Pancreas (tissue), 10 donors: ENCODE measurements around the gene VAMP8. TPM values are rescaled to one million over a fixed set of nuclear protein-coding genes. Genes with fewer than 3 reads are reported as not detected.

Source experiments
- ATAC-seq, 4 donors: fragments of 200-7000 bp; cut with Tn5 transposase; one replicate each; pipeline versions ENCODE4 v1.8.0 to v1.9.1; 2020; ENCODE audit warnings: mild to moderate bottlenecking in 4 of 4, moderate library complexity in 4 of 4
- DNase-seq, 6 donors: peaks; one replicate each; pipeline ENCODE4 v3.0.0-alpha.2; 2020
- FAIRE-seq: peaks from 2 replicates; lab custom pipeline; 2012; peaks lifted over from hg19 to GRCh38; lab: Jason Lieb, UNC
- H3K27ac ChIP-seq, 4 donors: fragments of 200-600 bp; sonication (generic); 1 replicate in 3 of 4; 2 replicates in 1 of 4; pipeline versions ENCODE4 v1.5.0 to v1.8.0; 2020
- H3K27me3 ChIP-seq, 4 donors: fragments of 200-600 bp; one replicate each; pipeline ENCODE4 v1.8.0; 2021
- H3K36me3 ChIP-seq, 3 donors: fragments of 200-600 bp; sonication (generic) in 1 of 3; one replicate each; pipeline versions ENCODE4 v1.5.0 to v1.8.0; 2020 to 2021
- H3K4me1 ChIP-seq, 3 donors: fragments of 200-600 bp; one replicate each; pipeline ENCODE4 v1.8.0; 2021
- H3K4me3 ChIP-seq, 4 donors: fragments of 200-600 bp; sonication (generic) in 2 of 4; one replicate each; pipeline versions ENCODE4 v1.5.0 to v1.8.0; 2020 to 2021
- H3K9me3 ChIP-seq, 4 donors: fragments of 200-600 bp; one replicate each; pipeline ENCODE4 v1.8.0; 2021
- CTCF ChIP-seq, 4 donors: fragments of 200-600 bp; sonication (generic) in 3 of 4; IDR thresholded peaks; one replicate each; pipeline versions ENCODE4 v1.5.0 to v1.8.0; 2021; ENCODE audit warnings: antibody characterized with exemption in 4 of 4
- WGBS, 2 donors: extraction: QIAGEN DNeasy Blood & Tissue Kit; methylation state at CpG; one replicate each; pipeline ENCODE4 v1.1.7; 2013; 5-methylcytosine and 5-hydroxymethylcytosine counted together
- intact Hi-C, 3 donors: fragments of 100-400 bp; cut with DNase I; formaldehyde crosslinking; loops; one replicate each; pipeline versions ENCODE4 v1.11.1 to v1.14.2; 2022
- polyA plus RNA-seq, 2 donors: library from polyadenylated mRNA; stranded (reverse); fragments of 200-250 nt; gene quantifications; one replicate each; pipeline ENCODE4 v1.2.3, GENCODE V29; 2013
- total RNA-seq, 6 donors: library from RNA; stranded (reverse); fragmentation: NEBNext Ultra II Directional in 4 of 6; extraction: Animal tissue kit (Norgen Biotek cat#: 25700) in 4 of 6; gene quantifications; one replicate each; pipeline versions ENCODE4 v1.2.1 to v1.2.4, GENCODE V29; 2021 to 2023
- donor health status: healthy with polysubstance abuse.
- donor health status: DM: no; HTN: no; CAD: no; lungs with moderate emphysema.
- donor health status: DM: no; HTN: no; CAD: no.
- donor health status: control.
- donor health status: control.
- donor health status: Bipolar disorder and iron deficiency.
- donor health status: DM: yes; HTN: yes; CAD: no.
- donor health status: DM: no; HTN: no; CAD: no.
- donor health status: DM: no; HTN: no; CAD: no.
- donor health status: DM: yes; HTN: yes; CAD: no.

VAMP8 gene
- total and polyA plus RNA-seq, 8 donors: 57.7 to 150 (median 76.6) TPM

GRCh38 chr2:85560812-85561279 lies 16.5 kb upstream of the VAMP8 start:
- no peak for FAIRE-seq
- Histone ChIP-seq H3K27me3 (no peaks in the 10 kb centered on the region), H3K9me3 (no peaks in the 10 kb centered on the region), H3K4me1 (peaks cover 0 to 15% (median 9%) of the 10 kb centered on the region in 3 donors), H3K4me3 (peak overlapping the region; percentile 45 to 86 (median 76)), H3K36me3 (no peaks in the 10 kb centered on the region), H3K27ac (peak overlapping the region; percentile 80 to 87 (median 84))
- DNase-seq: no peak
- no peak for TF ChIP-seq CTCF (IDR thresholded peaks at IDR 0.05)
- intact Hi-C loops: no loop called here
- ATAC-seq: peak; percentile 7 to 36 (median 23)
- 1% methylated on average over 14 of the region's 14 CpGs for WGBS, 2 donors

GRCh38 chr2:85561280-85562212 lies 15.8 kb upstream of the VAMP8 start, which contains the start of gene GGCX:
GGCX (minus strand) TSS chr2:85561493; CDS start chr2:85561428, 65 bp downstream.
- ATAC-seq (peak; percentile 96 to 98 (median 96)), FAIRE-seq (no peak), DNase-seq (peak; percentile 95 to 98 (median 96))
- H3K9me3 ChIP-seq: no peaks in the 10 kb centered on the region
- peak within 1 kb of the TSS; percentile 80 to 87 (median 84) for H3K27ac ChIP-seq
- H3K36me3 ChIP-seq: no peaks in the 10 kb centered on the region
- H3K4me1 ChIP-seq: peaks cover 0 to 15% (median 9%) of the 10 kb centered on the region in 3 donors
- H3K27me3 ChIP-seq: no peaks in the 10 kb centered on the region
- peak within 1 kb of the TSS; percentile 45 to 86 (median 76) for H3K4me3 ChIP-seq
- intact Hi-C loops: no loop called here
- 2 to 3% methylated on average over 63 to 64 of the region's 64 CpGs for WGBS, 2 donors
- TF ChIP-seq CTCF (IDR thresholded peaks at IDR 0.05): no peak

DNA sequence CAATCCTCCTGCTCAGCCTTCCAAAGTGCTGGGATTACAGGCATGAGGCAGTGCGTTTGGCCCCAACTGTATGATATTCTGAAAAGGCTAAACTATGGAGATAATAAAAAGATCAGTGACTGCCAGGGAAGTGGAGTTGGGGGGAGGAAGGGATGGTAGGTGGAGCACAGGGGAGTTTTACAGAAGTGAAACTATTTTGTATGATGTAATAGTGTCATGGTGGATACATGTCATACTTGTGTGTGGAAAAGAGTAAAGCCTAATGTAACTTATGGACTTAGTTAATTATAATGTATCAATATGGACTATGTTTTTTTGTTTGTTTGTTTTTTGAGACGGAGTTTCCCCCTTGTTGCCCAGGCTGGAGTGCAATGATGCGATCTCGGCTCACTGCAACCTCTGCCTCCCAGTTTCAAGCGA lies 13.2 kb upstream of the VAMP8 start:
- Histone ChIP-seq H3K4me1 (peaks cover 0 to 15% (median 9%) of the 10 kb centered on the region in 3 donors), H3K36me3 (no peaks in the 10 kb centered on the region), H3K4me3 (no peak overlapping the region), H3K27ac (no peak overlapping the region), H3K27me3 (no peaks in the 10 kb centered on the region), H3K9me3 (no peaks in the 10 kb centered on the region)
- 85 to 87% methylated on average over 5 of the region's 5 CpGs for WGBS, 2 donors
- TF ChIP-seq CTCF (IDR thresholded peaks at IDR 0.05): no peak
- DNase-seq: no peak
- FAIRE-seq: no peak
- ATAC-seq: no peak
- intact Hi-C loops: no loop called here

GRCh38 chr2:85566265-85566664 lies 11.1 kb upstream of the VAMP8 start:
- no peaks in the 10 kb centered on the region for H3K36me3 ChIP-seq
- no peak for ATAC-seq
- H3K4me1 ChIP-seq: no peaks in the 10 kb centered on the region
- H3K27me3 ChIP-seq: no peaks in the 10 kb centered on the region
- no peak for TF ChIP-seq CTCF (IDR thresholded peaks at IDR 0.05)
- H3K9me3 ChIP-seq: no peaks in the 10 kb centered on the region
- no peak for DNase-seq
- intact Hi-C loops: no loop called here
- no peak overlapping the region for H3K4me3 ChIP-seq
- WGBS, 2 donors: 75 to 90% methylated on average over 4 of the region's 4 CpGs
- FAIRE-seq: no peak
- no peak overlapping the region for H3K27ac ChIP-seq
